ENCODE results near the gene HCK.

Gene HCK

DNA sequence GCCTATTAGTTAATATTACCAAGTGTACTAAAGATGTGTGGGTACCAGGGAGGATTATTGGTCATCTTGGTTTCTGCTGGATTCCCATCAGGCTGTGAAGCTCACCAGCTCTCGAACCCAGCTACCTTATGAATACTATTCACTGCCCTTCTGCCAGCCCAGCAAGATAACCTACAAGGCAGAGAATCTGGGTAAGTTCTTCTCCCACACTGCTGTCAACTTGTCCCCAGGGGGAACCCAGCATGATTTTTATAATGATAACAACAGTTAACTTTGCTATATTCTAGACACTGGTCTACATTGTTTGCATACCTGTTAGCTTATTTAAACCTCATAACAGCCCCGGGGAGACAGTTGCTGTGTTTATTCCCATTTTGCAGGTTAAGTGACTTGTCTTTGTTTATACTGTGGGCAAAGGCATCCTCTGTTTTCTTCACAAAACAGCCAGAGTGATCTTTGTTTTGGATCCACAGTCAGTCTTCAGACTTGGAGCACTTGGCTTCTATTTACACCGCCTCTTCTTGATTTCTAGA lies 84.0 kb downstream of the HCK start:
- DNase-seq (ENCODE audit: low read depth): no peak
- no peak overlapping the region for H3K4me3 ChIP-seq (ENCODE audit: low read length)
- TF ChIP-seq, protein P1, sequence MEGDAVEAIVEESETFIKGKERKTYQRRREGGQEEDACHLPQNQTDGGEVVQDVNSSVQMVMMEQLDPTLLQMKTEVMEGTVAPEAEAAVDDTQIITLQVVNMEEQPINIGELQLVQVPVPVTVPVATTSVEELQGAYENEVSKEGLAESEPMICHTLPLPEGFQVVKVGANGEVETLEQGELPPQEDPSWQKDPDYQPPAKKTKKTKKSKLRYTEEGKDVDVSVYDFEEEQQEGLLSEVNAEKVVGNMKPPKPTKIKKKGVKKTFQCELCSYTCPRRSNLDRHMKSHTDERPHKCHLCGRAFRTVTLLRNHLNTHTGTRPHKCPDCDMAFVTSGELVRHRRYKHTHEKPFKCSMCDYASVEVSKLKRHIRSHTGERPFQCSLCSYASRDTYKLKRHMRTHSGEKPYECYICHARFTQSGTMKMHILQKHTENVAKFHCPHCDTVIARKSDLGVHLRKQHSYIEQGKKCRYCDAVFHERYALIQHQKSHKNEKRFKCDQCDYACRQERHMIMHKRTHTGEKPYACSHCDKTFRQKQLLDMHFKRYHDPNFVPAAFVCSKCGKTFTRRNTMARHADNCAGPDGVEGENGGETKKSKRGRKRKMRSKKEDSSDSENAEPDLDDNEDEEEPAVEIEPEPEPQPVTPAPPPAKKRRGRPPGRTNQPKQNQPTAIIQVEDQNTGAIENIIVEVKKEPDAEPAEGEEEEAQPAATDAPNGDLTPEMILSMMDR (conservative IDR thresholded peaks at IDR 0.05; ENCODE audit: low read depth, low read length): no peak

DNA sequence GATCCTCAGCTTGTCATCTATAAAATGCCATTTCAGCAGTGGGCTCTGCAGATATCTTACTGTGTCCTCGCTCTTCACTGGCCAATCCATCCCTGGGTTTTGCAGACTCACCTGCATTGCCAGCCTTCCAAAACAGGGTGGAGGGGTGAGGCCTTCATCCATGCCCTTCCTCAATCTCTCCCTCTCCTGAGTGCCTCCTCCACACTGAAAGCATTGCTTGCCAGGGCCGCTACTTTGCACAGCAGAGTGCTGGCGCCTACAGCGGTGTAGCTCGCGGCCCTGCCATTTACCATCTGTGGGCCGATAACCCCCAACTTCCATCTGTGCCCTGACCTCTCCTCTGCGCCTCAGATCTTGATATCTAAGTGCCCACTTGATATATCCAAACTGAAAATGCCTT lies 86.9 kb downstream of the HCK start:
- no peak for DNase-seq (ENCODE audit: low read depth)
- TF ChIP-seq, protein P1 (conservative IDR thresholded peaks at IDR 0.05; ENCODE audit: low read depth, low read length): no peak
- no peak overlapping the region for H3K4me3 ChIP-seq (ENCODE audit: low read length)

DNA sequence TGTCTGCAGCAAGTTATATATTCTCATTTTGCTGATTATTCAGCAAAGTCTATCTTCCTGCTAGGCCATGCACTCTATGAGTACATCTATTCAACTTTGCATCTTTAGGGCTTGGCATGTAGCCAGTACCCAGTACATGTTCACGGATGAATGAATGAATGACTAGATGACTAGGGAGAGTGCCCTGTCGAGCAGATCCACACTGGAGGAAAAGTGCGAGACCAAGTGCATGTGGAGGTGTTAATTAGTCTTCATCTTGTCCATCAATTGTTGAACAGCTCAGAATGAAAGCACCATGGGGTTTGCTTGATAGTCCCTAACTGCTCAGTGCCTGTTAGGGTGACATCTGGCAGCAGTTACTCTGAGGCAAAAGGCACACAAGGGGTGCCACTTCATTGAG lies 87.9 kb downstream of the HCK start:
- no peak overlapping the region for H3K4me3 ChIP-seq (ENCODE audit: low read length)
- TF ChIP-seq, protein P1 (conservative IDR thresholded peaks at IDR 0.05; ENCODE audit: low read depth, low read length): no peak
- DNase-seq (ENCODE audit: low read depth): no peak

DNA sequence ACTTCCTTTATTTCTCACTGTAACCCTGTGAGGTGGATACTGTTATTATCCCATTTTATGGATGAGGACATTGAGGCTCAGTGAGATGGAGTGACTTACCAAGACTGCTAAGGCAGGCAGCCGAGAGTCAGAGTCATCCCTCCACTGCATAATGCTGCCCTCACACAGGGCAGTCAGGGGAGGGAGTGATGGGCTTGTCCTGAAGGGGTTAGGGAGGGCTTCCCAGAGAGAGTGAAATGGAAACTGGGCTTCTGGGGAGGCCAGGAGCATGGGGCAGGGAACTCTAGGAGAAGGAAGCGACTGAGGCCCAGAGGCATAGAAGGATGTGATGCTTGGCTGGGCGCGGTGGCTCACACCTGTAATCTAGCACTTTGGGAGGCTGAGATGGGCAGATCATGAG lies 88.6 kb downstream of the HCK start:
- H3K4me3 ChIP-seq (ENCODE audit: low read length): no peak overlapping the region
- TF ChIP-seq, protein P1 (conservative IDR thresholded peaks at IDR 0.05; ENCODE audit: low read depth, low read length): no peak
- DNase-seq (ENCODE audit: low read depth): no peak

DNA sequence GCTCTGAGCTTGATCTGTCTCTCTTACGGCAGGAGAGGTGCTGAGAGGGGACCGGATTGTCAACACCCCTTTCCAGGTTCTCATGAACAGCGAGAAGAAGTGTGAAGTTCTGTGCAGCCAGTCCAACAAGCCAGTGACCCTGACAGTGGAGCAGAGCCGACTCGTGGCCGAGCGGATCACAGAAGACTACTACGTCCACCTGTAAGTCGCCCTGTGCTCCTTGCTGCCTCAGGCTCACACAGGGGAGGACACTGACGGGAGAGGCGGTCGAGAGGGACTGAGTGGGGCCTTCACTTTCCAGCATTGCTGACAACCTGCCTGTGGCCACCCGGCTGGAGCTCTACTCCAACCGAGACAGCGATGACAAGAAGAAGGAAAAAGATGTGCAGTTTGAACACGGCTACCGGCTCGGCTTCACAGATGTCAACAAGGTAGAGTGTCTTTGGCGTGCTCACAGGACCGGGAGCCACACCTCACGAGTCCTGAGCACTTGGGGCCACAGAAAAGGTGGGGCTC lies 89.5 kb downstream of the HCK start:
- H3K4me3 ChIP-seq (ENCODE audit: low read length): no peak overlapping the region
- DNase-seq (ENCODE audit: low read depth): no peak
- TF ChIP-seq, protein P1 (conservative IDR thresholded peaks at IDR 0.05; ENCODE audit: low read depth, low read length): no peak

DNA sequence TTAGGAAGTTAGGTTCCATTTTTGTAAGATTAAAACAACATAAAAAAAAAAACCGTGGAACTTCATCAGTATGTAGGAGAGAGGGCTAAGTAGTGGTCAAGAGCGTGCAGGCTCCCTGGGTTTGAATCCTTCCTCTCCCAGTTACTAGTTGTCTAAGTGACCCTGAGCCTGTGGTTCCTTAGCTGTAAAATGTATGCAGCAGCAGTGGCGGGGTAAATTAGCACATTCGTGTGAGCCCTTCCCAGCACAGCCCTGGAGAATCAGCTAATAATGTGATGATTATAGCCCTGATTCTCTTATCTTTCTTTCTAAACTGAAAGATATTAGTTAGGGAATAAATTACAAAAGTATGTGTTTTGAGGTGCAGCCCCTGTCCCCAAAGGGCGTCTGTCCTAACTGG lies 90.0 kb downstream of the HCK start:
- no peak overlapping the region for H3K4me3 ChIP-seq (ENCODE audit: low read length)
- DNase-seq (ENCODE audit: low read depth): no peak
- TF ChIP-seq, protein P1 (conservative IDR thresholded peaks at IDR 0.05; ENCODE audit: low read depth, low read length): no peak

DNA sequence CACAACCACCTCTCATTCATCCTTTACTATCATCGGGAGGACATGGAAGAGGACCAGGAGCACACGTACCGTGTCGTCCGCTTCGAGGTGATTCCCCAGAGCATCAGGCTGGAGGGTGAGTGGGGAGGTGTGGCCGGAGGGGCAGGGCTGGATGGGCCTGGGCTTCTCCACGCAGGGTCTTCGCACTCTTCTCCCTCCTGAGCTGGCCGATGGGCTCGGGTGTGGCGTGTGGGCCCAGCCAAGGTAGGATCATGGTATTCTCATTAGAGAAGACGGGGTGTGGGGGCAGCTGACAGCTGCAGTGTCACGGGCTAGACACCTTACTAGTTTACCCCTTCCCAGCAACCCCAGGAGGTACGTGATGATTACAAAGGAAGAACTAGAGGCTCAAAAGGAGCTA lies 90.9 kb downstream of the HCK start:
- no peak overlapping the region for H3K4me3 ChIP-seq (ENCODE audit: low read length)
- TF ChIP-seq, protein P1 (conservative IDR thresholded peaks at IDR 0.05; ENCODE audit: low read depth, low read length): no peak
- no peak for DNase-seq (ENCODE audit: low read depth)

All from retinal pigment epithelial cell (primary cell).